ENCODE results near the gene SGCA. TPM values are rescaled to one million over a fixed set of nuclear protein-coding genes. Genes with fewer than 3 reads are reported as not detected.

Gene SGCA
- total RNA-seq, 2 experiments from 2014 or later = 0.57 to 1.1 TPM

GRCh38 chr17:50139185-50139783 is 26.5 kb upstream of the SGCA start:
- no peak overlapping the region for H2AFZ ChIP-seq (ENCODE audit: low read length)
- BruUV-seq (replicated peaks) = no TSS peak
- no peaks in the 10 kb centered on the region for H3K79me2 ChIP-seq (ENCODE audit: insufficient read depth, low read depth, low read length)
- TF ChIP-seq CTCF (conservative IDR thresholded peaks at IDR 0.05; ENCODE audit: low read length) (no peak), EZH2phosphoT487 (IDR thresholded peaks at IDR 0.05; ENCODE audit: borderline replicate concordance, low read depth, low read length) (no peak)
- ChIA-PET POLR2A (no interaction called here), CTCF (ENCODE audit: unreplicated experiment) (interaction anchor here (1.2 kb wide), 1 partner anchor 30 kb away, joined by 6 read pairs; no protein-coding TSS in a partner anchor)
- H3K36me3 ChIP-seq (ENCODE audit: insufficient read depth, low read length) = peaks cover 97% of the 10 kb centered on the region
- no peak overlapping the region for H3K4me2 ChIP-seq (ENCODE audit: low read length)
- no peaks in the 10 kb centered on the region for H3K9me2 ChIP-seq (ENCODE audit: insufficient read depth, low read length)
- no peaks in the 10 kb centered on the region for H4K20me1 ChIP-seq (ENCODE audit: insufficient read depth, low read length)
- no peaks in the 10 kb centered on the region for H3K9me3 ChIP-seq (ENCODE audit: low read length)
- peaks cover 15% of the 10 kb centered on the region for H3K4me1 ChIP-seq (ENCODE audit: insufficient read depth, low read length, poor library complexity, severe bottlenecking)
- no peak for DNase-seq (ENCODE audit: low spot score)
- no peak overlapping the region for H3K4me3 ChIP-seq (ENCODE audit: low read depth, low read length, poor library complexity, severe bottlenecking)
- no peak overlapping the region for H3K27ac ChIP-seq (ENCODE audit: low read depth, low read length, poor library complexity, severe bottlenecking)
- intact Hi-C loops (cut with micrococcal nuclease; ENCODE audit: unreplicated experiment) = no loop called here

- Histone ChIP-seq H3K79me2 (ENCODE audit: insufficient read depth, low read depth, low read length) (peaks cover 3% of the 10 kb centered on the region; the same call in 1 of the 2 replicates), H3K9me2 (ENCODE audit: insufficient read depth, low read length) (no peaks in the 10 kb centered on the region), H4K20me1 (ENCODE audit: insufficient read depth, low read length) (no peaks in the 10 kb centered on the region), H3K9me3 (ENCODE audit: low read length) (no peaks in the 10 kb centered on the region), H3K4me1 (ENCODE audit: insufficient read depth, low read length, poor library complexity, severe bottlenecking) (peaks cover 24% of the 10 kb centered on the region), H3K4me3 (ENCODE audit: low read depth, low read length, poor library complexity, severe bottlenecking) (no peak overlapping the region), H3K27ac (ENCODE audit: low read depth, low read length, poor library complexity, severe bottlenecking) (no peak overlapping the region), H3K4me2 (ENCODE audit: low read length) (no peak overlapping the region), H2AFZ (ENCODE audit: low read length) (no peak overlapping the region), H3K36me3 (ENCODE audit: insufficient read depth, low read length) (peaks cover 99% of the 10 kb centered on the region)
- peak; percentile 63 for DNase-seq (ENCODE audit: low spot score)
- intact Hi-C loops (cut with micrococcal nuclease; ENCODE audit: unreplicated experiment) = loop anchor here (1.0 kb wide), 1 partner anchor 21 kb away; no protein-coding TSS in a partner anchor
- TF ChIP-seq CTCF (conservative IDR thresholded peaks at IDR 0.05; ENCODE audit: low read length) (peak; percentile 87), EZH2phosphoT487 (IDR thresholded peaks at IDR 0.05; ENCODE audit: borderline replicate concordance, low read depth, low read length) (no peak)
- POLR2A ChIA-PET = no interaction called here
- BruUV-seq (replicated peaks) = no TSS peak
- CTCF ChIA-PET (ENCODE audit: unreplicated experiment) = no interaction called here
Observed at GRCh38 chr17:50139950-50140885, 25.6 kb upstream of the SGCA start.
